Measurements from ENCODE around the gene KCNIP1.

DNA sequence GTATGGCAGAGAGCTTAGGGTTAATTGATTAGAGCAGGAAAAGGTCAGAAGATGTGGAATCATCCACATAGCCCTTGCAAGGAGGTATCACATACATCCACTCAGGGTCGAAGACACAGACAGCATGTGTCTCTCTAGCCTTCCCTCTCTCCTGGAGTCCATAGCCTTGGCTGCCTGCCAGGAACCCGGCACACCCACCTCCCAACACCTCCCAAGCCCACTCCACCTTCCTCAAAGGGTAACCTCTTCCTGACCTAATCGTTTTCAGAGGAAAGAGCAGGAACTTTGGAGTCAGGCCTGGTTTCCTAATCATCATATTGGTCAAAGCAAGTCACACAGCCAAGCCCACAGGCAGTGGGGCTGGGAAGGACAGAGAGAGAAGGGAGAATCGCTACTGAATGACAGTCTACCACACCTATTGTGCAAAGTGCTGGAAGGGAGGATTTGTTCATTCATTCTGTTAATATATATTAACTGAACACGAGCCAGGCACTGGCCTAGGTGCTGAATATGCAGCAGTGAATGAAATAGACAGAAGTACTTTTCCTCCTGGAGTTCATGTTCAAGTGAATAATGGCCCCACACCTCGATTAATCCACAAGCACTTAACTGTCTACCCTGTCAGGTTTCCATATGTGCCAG lies 107.8 kb downstream of the KCNIP1 start:
- TF ChIP-seq, protein P1, sequence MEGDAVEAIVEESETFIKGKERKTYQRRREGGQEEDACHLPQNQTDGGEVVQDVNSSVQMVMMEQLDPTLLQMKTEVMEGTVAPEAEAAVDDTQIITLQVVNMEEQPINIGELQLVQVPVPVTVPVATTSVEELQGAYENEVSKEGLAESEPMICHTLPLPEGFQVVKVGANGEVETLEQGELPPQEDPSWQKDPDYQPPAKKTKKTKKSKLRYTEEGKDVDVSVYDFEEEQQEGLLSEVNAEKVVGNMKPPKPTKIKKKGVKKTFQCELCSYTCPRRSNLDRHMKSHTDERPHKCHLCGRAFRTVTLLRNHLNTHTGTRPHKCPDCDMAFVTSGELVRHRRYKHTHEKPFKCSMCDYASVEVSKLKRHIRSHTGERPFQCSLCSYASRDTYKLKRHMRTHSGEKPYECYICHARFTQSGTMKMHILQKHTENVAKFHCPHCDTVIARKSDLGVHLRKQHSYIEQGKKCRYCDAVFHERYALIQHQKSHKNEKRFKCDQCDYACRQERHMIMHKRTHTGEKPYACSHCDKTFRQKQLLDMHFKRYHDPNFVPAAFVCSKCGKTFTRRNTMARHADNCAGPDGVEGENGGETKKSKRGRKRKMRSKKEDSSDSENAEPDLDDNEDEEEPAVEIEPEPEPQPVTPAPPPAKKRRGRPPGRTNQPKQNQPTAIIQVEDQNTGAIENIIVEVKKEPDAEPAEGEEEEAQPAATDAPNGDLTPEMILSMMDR (IDR thresholded peaks at IDR 0.05) = no peak
- no peak for TF ChIP-seq POLR2A (IDR thresholded peaks at IDR 0.05)

Data from heart left ventricle (tissue), 13 donors.